ENCODE results near the gene NINL.

The NINL gene

DNA sequence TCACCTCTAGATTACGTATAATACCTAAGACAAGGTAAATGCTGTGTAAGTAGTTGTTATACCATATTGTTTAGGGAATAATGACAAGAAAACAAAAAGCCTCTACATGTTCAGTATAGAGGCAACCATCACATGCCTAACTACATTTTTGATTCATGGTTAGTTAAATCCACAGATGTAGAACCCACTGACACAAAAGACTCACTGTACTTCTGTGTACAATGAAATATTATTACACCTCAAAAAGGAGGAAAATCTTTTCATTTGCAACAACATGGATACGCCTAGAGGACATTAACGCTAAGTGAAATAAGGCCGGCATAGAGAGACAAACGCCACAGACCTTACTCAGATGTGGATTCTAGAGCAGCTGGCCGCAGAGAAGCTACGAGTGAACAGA is 50.5 kb downstream of the NINL start:
- DNase-seq (ENCODE audit: low read depth in 2 of 2, low spot score in 1 of 2): no peak

DNA sequence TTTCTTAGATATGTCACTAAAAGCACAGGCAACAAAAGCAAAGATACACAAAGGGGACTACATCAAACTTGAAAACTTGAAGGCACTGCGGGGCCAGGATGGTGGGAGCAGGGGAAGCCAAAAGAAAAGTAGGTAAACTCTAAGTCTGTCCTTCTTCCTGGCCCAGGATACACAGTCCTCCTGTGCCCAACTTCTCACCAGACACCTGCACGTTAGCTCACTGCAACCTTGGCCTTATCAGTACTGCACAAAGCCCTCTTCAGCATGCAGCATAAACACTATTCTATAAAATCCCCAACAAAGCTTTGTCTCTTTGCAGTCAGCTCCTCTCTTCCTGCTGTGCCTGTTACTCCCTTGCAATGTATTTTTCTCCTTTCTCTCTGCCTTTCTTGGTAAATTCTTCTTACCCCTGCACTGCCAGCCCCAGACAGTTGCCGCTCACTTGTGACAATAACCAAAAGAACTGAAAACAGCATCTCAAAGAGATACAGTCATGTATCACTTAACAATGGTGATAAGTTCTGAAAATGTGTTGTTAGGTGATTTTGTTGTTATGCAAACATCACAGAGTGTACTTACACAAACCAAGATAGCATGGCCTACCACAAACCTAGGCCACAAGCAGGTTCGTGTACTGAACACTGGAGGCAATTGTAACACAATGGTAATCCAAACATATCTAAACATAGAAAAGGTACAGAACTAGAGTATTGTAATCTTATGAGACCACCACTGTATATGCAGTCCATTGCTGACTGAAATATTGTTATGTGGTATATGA is 51.2 kb downstream of the NINL start:
- no peak for DNase-seq (ENCODE audit: low read depth in 2 of 2, low spot score in 1 of 2)

DNA sequence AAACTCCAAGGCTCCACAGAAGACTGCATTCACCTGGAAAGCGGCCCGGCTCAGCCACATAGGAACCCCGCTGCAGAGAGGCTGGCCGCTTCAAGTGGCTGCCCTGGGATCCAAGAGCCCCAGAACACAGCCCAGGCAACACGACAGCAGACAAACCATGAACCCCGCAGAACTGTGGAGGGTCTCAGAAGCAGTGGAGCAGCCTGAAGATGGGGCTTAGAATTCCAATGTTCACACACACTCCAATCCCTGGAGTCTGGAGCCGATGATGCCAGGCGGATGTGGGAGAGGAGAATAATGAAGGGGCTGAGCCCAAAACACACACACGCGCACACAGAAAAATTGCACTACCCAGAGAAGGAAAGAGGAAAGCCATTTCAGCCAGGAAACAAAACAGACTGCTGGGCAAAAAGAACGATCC is 52.4 kb downstream of the NINL start:
- DNase-seq (ENCODE audit: low read depth in 2 of 2, low spot score in 1 of 2): no peak

DNA sequence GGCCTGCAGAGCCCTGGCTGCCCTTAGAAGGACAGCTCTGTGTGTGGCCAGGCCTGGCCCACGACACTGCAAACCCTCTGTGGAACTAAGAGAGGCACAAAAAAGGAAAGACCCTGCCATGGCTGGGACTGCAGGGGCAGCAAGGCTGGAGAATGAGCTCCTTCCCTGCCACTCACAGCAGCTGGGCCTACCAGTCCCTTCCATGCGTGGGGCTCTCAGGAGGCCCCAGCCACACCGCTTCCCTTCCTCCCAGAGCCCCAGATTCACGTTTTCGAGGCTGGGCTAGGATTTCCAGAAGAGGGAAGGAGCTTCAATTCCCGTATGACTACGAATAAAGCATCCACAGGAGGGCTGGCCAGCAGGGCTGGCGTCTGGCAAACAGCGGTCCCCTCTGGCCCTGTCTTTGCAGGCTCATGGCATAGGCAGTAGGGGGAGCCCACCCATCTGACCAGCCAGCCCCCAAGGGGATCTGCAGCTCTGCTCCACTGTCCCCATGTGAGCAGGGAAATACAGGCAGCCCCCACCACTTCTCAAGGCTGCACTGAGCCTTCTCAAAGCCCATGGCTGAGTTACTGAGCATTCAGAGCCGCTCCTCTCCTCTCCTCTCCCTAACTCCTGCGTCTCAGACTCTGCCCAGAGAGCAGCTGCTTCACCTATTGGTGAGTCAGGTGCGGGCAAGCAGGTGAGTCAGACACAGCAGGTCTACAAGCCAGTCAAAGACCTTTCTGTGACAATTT is 53.1 kb downstream of the NINL start:
- DNase-seq (ENCODE audit: low read depth in 2 of 2, low spot score in 1 of 2): no peak

DNA sequence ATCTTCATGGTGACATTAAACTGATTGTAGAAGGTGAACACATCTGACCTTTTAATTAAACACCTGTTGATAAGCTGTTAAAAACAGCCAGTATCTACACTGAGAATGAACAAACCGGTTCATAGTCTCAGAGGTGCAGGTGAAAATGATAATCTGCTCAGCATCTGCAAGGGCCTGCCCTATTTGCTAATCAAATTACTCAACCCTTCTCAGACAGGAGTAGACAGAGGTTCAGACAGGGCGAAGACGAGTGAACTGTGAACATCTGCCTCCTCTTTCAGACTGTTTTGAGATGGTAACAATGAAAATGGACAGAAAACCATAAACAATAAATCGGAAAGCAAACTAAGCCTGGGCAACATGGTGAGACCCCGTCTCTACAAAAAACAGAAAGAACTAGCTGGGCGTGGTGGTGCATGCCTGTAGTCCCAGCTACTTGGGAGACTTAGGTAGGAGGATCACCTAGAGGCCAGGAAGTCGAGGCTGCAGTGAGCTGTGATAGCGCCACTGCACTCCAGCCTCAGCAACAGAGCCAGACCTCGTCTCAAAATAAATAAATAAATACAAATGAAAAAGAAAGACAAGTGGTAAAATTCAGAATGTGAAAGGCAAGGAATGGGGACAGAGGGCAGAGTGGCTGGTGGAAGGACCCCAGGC is 55.9 kb downstream of the NINL start:
- DNase-seq (ENCODE audit: low read depth in 2 of 2, low spot score in 1 of 2): no peak

DNA sequence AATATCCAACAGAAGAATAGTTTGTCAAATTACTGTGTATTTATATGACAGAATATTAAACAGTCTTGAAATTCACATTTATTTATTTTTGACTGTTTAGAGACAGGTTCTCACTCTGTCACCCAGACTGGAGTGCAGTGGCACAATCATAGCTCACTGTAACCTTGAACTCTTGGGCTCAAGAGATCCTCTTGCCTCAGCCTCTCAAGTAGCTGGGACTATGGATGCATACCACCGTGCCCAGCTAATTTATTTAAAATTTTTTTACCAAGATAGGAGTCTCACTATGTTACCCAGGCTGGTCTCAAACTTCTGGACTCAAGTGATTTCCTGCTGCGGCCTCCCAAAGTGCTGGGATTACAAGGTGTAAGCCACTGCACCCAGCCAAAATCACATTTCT is 57.4 kb downstream of the NINL start:
- no peak for DNase-seq (ENCODE audit: low read depth in 2 of 2, low spot score in 1 of 2)

DNA sequence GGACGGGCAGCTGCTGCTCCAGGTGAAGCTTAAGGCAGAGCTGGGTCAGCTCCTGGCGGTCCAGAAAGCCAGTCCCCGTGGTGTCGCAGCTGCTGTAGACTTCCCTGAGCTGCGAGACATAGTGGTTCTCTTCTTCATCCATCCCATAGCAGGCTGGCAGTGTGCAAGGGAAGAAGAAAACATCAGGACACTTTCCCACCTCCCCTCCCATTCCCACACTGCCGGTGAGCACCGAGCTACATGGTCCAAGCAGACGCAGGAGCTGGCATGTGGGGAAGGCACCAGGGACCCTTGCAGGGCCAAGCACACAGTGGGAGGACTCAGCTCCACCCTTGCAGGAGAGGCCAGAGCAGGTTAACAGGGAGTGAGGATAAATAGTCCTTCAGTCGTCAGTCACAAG is 58.9 kb downstream of the NINL start:
- no peak for DNase-seq (ENCODE audit: low read depth in 2 of 2, low spot score in 1 of 2)

DNA sequence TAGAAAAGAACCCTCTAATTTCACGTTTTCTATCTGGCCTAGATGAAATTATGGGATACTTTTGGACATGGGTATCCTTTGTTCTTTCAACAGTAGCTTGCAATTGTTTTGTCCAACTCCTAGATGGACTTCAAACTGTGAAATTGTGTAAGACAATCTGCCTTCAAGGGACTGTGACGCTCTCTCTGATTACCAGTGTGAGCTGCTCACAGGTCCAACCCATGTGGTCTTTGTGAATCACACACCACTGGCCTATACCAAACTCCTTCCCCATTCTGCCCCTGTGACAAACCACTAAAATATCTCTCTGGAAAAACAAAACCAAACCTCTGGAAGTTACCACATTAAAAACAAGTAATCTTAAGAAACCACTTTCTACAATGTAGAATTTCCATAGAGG is 59.5 kb downstream of the NINL start:
- no peak for DNase-seq (ENCODE audit: low read depth in 2 of 2, low spot score in 1 of 2)

DNA sequence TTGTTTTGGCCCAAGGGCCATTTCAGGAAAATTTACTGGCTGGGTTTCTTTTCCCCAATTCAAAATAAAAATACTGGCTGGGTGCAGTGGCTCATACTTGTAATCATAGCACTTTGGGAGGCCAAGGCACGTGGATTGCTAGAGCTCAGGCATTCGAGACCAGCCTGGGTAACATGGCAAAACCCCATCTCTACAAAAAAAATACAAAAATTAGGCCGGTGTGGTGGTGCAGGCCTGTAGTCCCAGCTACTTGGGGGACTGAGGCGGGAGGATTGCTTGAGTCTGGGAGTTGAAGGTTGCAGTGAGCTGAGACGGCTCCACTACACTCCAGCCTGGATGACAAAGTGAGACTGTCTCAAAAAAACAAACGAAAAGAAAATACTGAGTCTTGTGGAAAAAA is 60.0 kb downstream of the NINL start:
- DNase-seq (ENCODE audit: low read depth in 2 of 2, low spot score in 1 of 2): no peak

DNA sequence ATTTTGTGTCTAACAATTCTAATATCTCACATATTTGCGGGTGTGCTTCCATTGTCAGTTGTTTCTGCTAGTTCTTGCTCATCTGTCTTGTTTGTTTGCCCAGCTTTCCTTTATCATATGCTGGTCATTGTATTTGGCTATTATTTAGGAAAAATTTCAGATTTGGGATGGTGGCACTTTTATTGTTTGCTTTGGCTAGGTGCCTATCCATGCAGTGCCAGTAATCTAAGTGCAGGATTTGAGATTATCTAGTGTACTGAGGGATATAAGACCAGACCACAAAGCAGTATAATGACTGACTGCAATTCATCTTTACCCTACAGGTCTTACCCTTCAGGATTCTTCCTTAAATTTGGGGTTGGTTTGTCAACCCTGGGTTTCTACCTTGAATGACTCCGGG is 63.9 kb downstream of the NINL start:
- DNase-seq (ENCODE audit: low read depth in 2 of 2, low spot score in 1 of 2): no peak

DNA sequence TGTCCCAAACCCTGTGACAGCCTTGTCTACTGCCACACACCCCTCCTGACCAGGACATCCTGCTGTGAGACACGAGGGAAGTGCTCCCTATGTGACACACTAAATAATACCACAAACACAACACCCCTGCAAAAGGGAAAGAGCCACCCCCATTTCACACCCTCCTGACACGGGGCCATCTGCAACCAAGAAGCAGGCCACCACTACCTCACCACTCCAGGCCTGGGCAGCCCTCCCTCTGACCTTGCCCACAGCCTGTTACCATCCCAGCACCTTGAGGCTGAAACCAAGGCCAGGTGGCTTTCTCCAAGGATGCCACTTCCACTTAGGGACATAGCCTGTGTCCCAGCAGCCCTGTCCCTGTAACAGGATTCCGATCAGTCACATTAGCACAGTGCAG is 68.2 kb downstream of the NINL start:
- no peak for DNase-seq (ENCODE audit: low read depth in 2 of 2, low spot score in 1 of 2)

DNA sequence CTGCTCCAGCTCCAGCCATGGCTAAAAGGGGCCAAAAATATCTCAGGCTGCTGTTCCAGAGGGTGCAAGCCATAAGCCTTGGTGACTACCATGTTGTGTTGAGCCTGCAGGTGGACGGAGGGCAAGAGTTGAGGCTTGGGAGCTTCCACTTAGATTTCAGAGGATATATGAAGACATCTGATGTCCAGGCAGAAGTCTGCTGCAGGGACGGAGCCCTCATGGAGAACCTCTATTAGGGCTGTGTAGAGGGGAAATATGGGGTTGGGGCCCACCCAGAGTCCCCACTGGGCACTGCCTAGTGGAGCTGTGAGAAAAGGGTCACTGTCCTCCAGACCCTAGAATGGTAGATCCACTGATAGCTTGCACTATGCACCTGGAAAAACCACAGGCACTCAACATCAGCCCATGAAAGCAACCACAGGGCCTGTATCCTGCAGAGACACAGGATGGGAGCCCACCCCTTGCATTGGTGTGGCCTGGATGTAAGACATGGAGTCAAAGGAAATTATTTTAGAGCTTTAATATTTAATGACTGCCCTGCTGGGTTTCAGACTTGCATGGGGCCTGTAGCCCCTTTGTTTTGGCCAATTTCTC is 70.5 kb downstream of the NINL start:
- DNase-seq (ENCODE audit: low read depth in 2 of 2, low spot score in 1 of 2): no peak

DNA sequence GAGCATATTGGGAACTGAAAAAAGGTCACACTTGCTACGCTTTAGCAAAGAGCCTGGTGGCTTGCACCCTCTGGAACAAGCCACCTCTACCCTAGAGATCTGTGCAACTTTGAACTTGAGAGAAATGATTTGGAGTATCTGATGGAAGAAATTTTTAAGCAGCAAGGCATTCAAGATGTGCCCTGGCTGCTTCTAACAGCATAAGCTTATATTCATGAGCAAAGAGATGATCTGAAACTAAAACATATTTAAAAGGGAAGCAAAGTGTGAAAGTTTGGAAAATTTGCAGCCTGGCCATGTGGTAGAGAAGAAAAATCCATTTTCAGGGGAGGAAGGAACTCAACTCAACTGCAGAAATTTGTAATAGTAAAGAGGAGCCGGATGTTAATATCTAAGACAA is 71.1 kb downstream of the NINL start:
- no peak for DNase-seq (ENCODE audit: low read depth in 2 of 2, low spot score in 1 of 2)

DNA sequence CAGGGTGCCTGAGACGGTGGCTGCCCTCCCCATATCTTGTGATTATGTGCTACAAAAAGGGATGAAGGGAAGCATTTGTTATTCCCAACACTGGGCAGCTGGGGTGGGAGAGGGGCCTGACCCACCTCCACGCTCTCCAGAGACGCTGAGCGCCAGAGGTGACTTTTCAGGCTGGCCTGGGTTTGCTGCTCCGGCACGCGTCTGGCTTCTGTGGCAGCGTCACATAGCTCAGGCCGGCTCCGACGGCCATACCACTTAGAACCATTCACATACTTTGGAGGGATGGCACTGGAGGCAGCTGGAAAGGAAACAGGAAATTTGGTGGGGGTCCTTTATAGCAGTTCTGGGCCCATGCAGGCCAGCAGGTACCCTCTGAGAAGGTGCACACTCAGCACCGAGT is 72.6 kb downstream of the NINL start:
- DNase-seq (ENCODE audit: low read depth in 2 of 2, low spot score in 1 of 2): no peak

DNA sequence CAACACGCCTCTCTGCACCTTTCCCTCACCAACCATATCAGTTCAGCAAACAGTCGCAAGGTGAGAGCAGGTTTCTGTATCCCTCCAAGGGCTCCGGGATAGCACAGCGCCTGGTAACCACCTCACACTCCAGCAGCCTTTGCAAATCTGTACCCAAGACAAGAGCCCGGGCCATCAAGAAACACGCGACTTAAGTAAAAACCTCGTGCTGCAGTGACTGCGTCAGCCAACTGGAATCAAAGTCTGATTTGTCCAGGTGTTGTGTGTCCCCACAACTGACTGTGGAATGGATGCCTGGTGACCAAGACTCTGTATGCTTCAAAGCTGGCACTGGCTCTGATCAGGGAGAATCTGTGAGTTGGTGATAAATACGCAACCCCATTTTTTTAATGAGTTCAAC is 74.1 kb downstream of the NINL start:
- DNase-seq (ENCODE audit: low read depth in 2 of 2, low spot score in 1 of 2): no peak

DNA sequence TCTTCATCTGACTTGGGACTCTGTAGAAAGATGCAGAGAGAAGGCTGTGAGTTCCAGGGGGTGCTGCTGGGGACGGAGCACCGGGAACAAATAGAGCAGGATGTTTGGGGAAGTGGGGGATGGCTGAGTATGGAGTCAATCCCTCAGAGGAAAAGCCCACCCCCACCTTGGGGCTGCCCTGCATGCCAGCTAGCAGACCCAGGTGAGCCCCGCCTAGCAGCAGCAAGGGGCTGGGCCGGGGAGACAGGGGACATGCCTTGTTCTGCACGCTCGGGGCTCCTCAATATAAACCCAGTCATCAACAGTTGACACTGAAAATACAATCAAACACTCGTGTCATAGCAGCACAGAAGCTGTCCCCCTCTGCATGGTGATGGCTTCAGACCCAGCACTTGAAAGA is 74.6 kb downstream of the NINL start:
- DNase-seq (ENCODE audit: low read depth in 2 of 2, low spot score in 1 of 2): no peak

DNA sequence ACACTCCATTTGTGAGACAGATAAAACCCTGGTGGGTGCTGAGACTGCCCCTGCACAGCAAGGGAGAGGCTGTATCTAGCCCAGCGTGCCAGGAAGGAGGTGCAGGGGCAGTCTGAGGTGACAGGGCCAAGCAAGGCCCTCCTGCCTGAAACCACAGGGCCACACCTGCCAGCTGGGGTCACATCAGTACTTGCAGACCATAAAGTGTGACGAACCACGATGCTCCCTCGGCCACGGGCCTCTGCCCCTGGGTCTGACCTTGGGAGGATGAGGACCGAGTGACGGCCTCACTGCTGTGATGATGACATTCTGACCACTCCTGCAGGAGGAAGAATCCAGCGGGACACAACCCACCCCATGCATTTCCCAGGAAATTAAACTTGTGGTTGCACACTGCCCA is 75.1 kb downstream of the NINL start:
- no peak for DNase-seq (ENCODE audit: low read depth in 2 of 2, low spot score in 1 of 2)

DNA sequence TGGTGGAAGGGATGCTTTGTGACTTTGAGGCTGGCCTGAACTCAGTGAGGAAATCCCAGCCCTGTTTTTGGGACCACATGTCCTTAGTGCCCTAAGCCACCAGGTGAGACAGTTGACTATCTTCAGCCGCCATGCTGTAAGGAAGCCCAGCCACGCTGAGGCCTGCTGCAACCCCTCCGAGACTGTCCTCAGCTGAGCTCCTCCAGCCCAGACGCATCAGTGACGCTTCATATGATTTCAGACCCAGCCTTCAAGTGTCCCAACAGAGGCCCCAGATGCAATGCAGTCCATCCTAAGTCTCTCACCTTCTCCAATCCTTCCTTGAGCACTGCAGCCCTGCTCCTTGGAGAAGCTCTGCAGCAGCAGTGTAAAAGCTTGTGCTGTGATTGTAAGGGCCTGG is 76.2 kb downstream of the NINL start:
- no peak for DNase-seq (ENCODE audit: low read depth in 2 of 2, low spot score in 1 of 2)

DNA sequence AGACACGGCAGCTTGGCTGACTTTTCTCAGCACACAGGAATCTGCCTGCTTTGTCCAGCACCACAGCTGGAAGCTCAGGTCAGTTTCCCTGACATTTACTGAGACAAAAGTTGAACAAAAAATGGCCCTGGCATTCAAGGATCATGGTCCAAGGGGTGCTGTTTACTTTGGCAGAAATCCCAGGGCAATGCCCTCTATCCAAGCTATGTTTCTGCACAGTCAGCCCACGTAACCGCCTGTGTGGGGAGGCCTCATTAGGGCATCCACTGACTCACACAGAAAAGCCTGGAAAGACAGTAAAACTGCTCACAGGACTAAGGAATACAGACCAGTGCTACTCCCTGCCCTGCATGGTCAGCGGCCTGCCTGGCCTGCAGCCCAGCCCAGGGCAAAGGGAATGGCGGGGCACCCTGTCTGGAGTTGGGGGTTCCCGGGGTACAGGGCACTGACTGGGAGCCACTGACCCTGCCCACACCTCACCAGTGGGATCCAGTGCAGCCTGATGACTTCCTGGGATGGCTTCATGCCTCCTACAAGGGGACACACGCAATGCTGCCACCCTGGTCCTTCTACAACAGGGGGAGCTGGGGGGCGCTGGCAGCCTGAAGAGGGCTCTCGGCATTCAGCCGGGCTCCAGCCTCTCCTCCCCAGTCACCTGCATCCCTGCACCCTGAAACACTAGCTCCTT is 77.1 kb downstream of the NINL start:
- no peak for DNase-seq (ENCODE audit: low read depth in 2 of 2, low spot score in 1 of 2)

DNA sequence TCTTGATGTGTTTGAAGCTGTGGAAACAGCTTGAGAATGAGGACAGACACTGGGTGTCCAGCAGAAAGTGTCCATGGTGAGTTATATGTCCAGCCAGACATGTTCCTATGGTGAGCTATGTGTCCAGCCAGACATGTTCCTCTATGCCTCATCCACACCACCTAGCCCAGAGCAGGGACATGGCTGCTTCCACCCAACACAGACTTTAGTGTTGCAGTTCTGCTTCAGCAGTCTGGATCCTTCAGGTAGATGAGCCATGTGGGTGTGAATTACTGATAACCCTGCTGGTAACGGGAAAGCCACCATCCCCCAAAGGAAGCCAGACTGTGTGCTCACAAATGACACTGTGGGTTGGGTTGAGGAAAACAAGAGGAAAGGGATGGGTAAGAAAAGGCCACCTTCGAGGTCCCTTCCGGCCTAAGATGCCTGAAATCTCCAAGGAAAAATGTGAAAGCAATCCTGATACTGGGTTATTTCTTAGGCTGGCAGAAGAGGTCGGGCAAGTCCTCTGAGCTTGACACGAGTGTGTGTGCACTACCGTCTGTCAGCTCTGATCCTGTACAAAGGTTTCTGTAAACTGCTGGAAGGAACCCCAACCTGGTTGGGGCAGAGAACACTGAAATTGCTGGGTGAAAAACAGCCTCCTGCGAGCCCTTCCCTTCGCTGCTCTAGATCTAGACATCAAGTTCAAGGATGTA is 77.8 kb downstream of the NINL start:
- DNase-seq (ENCODE audit: low read depth in 2 of 2, low spot score in 1 of 2): no peak

Data from stimulated activated CD8-positive, alpha-beta memory T cell treated with anti-CD3 and anti-CD28 coated beads, Interleukin-4, amount 100 ng/mL, for 1 hour (primary cell).